IMR-90 (cell line): ENCODE data around the gene RANBP2.

ENCODE experiments used
- CEBPB ChIP-seq: IDR thresholded peaks from 2 replicates; pipeline ENCODE4 v1.6.1; 2012; ENCODE audit warnings: low read depth, low read length, improper control_type of control experiment
- FOS ChIP-seq: fragments of 150-350 bp; IDR thresholded peaks from 2 replicates; pipeline ENCODE4 v1.6.1; 2016; ENCODE audit warnings: low read depth, low read length
- MAFK ChIP-seq: IDR thresholded peaks from 2 replicates; pipeline ENCODE4 v1.6.1; 2012; ENCODE audit warnings: low read depth, low read length, improper control_type of control experiment
- MXI1 ChIP-seq: IDR thresholded peaks from 2 replicates; pipeline ENCODE4 v1.6.1; 2012; ENCODE audit warnings: low read depth, mild to moderate bottlenecking, low read length, moderate library complexity, borderline replicate concordance
- POLR2A ChIP-seq: IDR thresholded peaks from 2 replicates; pipeline ENCODE4 v1.6.1; 2012; ENCODE audit warnings: mild to moderate bottlenecking, low read depth, low read length
- RAD21 ChIP-seq: IDR thresholded peaks from 2 replicates; pipeline ENCODE4 v1.6.1; 2012; ENCODE audit warnings: low read length, improper control_type of control experiment
- RCOR1 ChIP-seq: IDR thresholded peaks from 2 replicates; pipeline ENCODE4 v1.6.1; 2012; ENCODE audit warnings: mild to moderate bottlenecking, low read length, improper control_type of control experiment; ENCODE audit not compliant: insufficient replicate concordance
- RFX5 ChIP-seq: IDR thresholded peaks from 2 replicates; pipeline ENCODE4 v1.8.0; 2012; ENCODE audit warnings: low read depth, mild to moderate bottlenecking, low read length, moderate library complexity
- SMC3 ChIP-seq: fragments of 150-350 bp; IDR thresholded peaks from 2 replicates; pipeline ENCODE4 v1.6.1; 2016; ENCODE audit warnings: low read depth, mild to moderate bottlenecking, antibody characterized with exemption, low read length, moderate library complexity
- TF ChIP-seq, protein P1 (sequence below): conservative IDR thresholded peaks from 2 replicates; pipeline ENCODE4 v1.5.1; 2012; ENCODE audit warnings: mild to moderate bottlenecking, low read depth, low read length, improper control_type of control experiment
- TF ChIP-seq, protein P2 (sequence below): fragments of 150-350 bp; IDR thresholded peaks from 2 replicates; pipeline ENCODE4 v1.6.1; 2017; ENCODE audit warnings: mild to moderate bottlenecking, antibody characterized with exemption, low read length, low read depth

DNA sequence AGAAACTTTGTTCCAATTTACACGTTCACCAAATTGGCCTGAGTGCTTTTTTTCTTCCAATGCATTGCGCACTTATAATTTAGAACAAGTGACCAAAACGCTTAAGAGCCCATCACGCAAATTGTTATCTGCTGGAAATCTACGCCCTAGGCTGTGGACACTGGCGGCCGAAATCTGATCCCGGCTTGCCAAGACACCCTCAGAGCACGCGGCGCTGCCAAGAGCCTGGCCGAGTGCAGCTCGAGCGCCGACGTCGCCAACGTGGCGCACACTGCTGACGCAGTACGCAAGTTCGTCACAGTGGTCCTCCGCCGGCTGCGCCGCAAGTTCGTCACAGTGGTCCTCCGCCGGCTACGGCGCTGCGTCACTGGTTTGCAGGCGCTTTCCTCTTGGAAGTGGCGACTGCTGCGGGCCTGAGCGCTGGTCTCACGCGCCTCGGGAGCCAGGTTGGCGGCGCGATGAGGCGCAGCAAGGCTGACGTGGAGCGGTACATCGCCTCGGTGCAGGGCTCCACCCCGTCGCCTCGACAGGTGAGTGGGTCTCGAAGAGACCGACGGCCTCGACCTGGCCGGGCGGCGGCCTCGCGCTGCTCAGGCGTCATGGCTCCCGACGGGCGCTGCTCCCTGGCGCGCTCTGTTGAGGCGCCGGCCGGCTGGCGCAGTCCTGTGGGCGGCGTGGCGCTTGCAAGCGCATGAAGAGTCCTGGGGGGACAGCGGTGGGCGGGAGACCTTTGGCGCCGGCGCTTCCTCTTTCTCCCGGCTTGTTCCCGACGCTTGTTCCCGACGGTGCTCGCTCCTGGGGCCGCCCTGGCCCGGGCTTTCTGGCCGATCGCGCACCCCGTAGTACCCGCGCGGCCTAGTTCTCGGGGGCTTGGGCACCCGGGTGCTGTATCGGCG, at the start of gene RANBP2:
- TF ChIP-seq RAD21 = peak; percentile 11
- TF ChIP-seq, protein P1, sequence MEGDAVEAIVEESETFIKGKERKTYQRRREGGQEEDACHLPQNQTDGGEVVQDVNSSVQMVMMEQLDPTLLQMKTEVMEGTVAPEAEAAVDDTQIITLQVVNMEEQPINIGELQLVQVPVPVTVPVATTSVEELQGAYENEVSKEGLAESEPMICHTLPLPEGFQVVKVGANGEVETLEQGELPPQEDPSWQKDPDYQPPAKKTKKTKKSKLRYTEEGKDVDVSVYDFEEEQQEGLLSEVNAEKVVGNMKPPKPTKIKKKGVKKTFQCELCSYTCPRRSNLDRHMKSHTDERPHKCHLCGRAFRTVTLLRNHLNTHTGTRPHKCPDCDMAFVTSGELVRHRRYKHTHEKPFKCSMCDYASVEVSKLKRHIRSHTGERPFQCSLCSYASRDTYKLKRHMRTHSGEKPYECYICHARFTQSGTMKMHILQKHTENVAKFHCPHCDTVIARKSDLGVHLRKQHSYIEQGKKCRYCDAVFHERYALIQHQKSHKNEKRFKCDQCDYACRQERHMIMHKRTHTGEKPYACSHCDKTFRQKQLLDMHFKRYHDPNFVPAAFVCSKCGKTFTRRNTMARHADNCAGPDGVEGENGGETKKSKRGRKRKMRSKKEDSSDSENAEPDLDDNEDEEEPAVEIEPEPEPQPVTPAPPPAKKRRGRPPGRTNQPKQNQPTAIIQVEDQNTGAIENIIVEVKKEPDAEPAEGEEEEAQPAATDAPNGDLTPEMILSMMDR = no peak
- peak; percentile 44; the same call in 1 of the 2 replicates for TF ChIP-seq FOS
- TF ChIP-seq MAFK = peak; percentile 22; the same call in 1 of the 2 replicates
- TF ChIP-seq RFX5 = no peak
- TF ChIP-seq RCOR1 = no peak
- no peak for TF ChIP-seq CEBPB
- TF ChIP-seq SMC3 = no peak
- TF ChIP-seq MXI1 = peak; percentile 96
- peak; percentile 89 for TF ChIP-seq POLR2A
- TF ChIP-seq, protein P2, sequence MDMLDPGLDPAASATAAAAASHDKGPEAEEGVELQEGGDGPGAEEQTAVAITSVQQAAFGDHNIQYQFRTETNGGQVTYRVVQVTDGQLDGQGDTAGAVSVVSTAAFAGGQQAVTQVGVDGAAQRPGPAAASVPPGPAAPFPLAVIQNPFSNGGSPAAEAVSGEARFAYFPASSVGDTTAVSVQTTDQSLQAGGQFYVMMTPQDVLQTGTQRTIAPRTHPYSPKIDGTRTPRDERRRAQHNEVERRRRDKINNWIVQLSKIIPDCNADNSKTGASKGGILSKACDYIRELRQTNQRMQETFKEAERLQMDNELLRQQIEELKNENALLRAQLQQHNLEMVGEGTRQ = peak; percentile 23
